ENCODE results near the gene RBKS. TPM values are rescaled to one million over a fixed set of nuclear protein-coding genes. Genes with fewer than 3 reads are reported as not detected.

The RBKS gene
- total and polyA plus RNA-seq, 2 of the 13 experiments (the other 11 are each of a cell fraction or from before 2014, with no cell fraction given): 7.7 to 8.3 TPM

GRCh38 chr2:27756544-27757498 is 133.4 kb downstream of the RBKS start (continued):
- 0 out of 2 replicates have a peak, but pooled peaks have one; percentile 27 for TF ChIP-seq ZNF598 (CRISPR knock-in tag; IDR thresholded peaks at IDR 0.05; ENCODE audit: borderline replicate concordance)
- no peak for TF ChIP-seq ZNF510 (CRISPR knock-in tag; IDR thresholded peaks at IDR 0.05; ENCODE audit: low read depth)
- TF ChIP-seq SAP130 (CRISPR knock-in tag; IDR thresholded peaks at IDR 0.05; ENCODE audit: low read depth): peak; percentile 59; the same call in 1 of the 2 replicates
- TF ChIP-seq ZNF263 (CRISPR knock-in tag; IDR thresholded peaks at IDR 0.05): peak; percentile 82
- no peak for TF ChIP-seq ZBTB37 (CRISPR knock-in tag; IDR thresholded peaks at IDR 0.05)
- TF ChIP-seq ZNF574 (CRISPR knock-in tag; IDR thresholded peaks at IDR 0.05): no peak
- TF ChIP-seq IRF2 (CRISPR knock-in tag; IDR thresholded peaks at IDR 0.05): 0 out of 2 replicates have a peak, but pooled peaks have one; percentile 28
- TF ChIP-seq ZNF292 (CRISPR knock-in tag; IDR thresholded peaks at IDR 0.05; ENCODE audit: borderline replicate concordance, low read depth): peak; percentile 20; the same call in 1 of the 2 replicates
- TF ChIP-seq SMC3 (IDR thresholded peaks at IDR 0.05; ENCODE audit: low read length): peak; percentile 9; the same call in 1 of the 2 replicates
- TF ChIP-seq ZNF441 (CRISPR knock-in tag; IDR thresholded peaks at IDR 0.05; ENCODE audit: borderline replicate concordance): 0 out of 2 replicates have a peak, but pooled peaks have one; percentile 23
- no peak for TF ChIP-seq KMT2A (CRISPR knock-in tag; IDR thresholded peaks at IDR 0.05)
- TF ChIP-seq DNMT1 (CRISPR knock-in tag; IDR thresholded peaks at IDR 0.05): no peak
- no peak for TF ChIP-seq CENPBD1 (CRISPR knock-in tag; IDR thresholded peaks at IDR 0.05; ENCODE audit: borderline replicate concordance, low read depth)
- TF ChIP-seq ZNF687 (CRISPR knock-in tag; IDR thresholded peaks at IDR 0.05): 0 out of 2 replicates have a peak, but pooled peaks have one; percentile 21
- no peak for TF ChIP-seq IKZF5 (CRISPR knock-in tag; IDR thresholded peaks at IDR 0.05)
- TF ChIP-seq NFIC (IDR thresholded peaks at IDR 0.05; ENCODE audit: low read length): no peak
- peak; percentile 28; the same call in 1 of the 2 replicates for TF ChIP-seq ZNF644 (CRISPR knock-in tag; IDR thresholded peaks at IDR 0.05; ENCODE audit: low read depth)
- TF ChIP-seq FOXA3 (CRISPR knock-in tag; IDR thresholded peaks at IDR 0.05): peak; percentile 57; the same call in 1 of the 2 replicates

Measured in HepG2 (cell line).